ENCODE measurements around the gene ANK3. TPM values are rescaled to one million over a fixed set of nuclear protein-coding genes. Genes with fewer than 3 reads are reported as not detected.

The ANK3 gene
- total RNA-seq = 14.7 and 30.3 TPM in 2 replicates

DNA sequence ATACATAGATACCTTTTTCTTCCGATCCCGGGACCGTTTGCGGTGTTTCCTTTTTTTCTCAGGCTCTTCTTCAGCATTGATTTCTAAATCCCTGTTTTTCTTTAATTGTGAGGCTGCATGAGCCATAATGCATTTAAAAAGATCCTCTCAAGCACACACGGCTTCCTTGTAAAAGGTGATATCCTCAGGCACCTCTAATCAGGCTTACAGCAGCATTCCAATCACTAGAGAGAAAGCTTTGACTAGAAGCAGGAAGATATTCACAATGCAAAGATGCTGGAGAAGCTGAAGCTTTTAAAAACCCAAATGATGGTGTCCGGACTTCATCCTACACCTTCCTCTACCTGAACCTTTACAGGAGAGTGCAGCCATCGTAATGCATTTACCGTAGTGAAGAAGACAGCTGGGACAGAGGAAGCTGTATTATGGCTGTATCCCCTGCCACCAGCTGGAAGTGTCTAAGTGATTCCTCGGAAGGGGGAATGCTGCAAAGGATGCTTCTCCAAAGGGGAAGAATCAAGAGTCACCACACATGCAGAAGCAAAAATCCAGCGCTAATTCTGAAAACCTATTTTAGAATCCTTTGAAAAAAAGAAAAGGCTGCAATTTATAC lies at the start of gene ANK3:
Gene ANK3, minus strand, starts transcription at position 463 of the 613 bp plus-strand sequence. Its CDS starts 337 bp downstream, at position 126.

Measured in tracheal epithelial cell (primary cell).